SK-N-SH (cell line): Measurements from ENCODE around the gene CTNNA3. TPM values are rescaled to one million over a fixed set of nuclear protein-coding genes. Genes with fewer than 3 reads are reported as not detected.

Source experiments
- CTCF ChIA-PET: fragments of 300-600, 350-600 bp; formaldehyde crosslinking; extraction: SDS; loops from one replicate; lab custom pipeline; 2021; lab: Yijun Ruan, JAX
- POLR2A ChIA-PET: fragments of 350-600 bp; sonication (Branson Sonifier 250); formaldehyde crosslinking; extraction: SDS; loops from one replicate; lab custom pipeline; 2020; ENCODE audit warnings: antibody characterized with exemption, inconsistent platforms; lab: Yijun Ruan, JAX
- DNase-seq: peaks from one replicate; pipeline ENCODE4 v3.0.0; 2012
- H2AFZ ChIP-seq: fragments of 200-600 bp; sonication (generic); 2 replicates; pipeline ENCODE4 v1.8.1; 2016; ENCODE audit warnings: antibody characterized with exemption, mild to moderate bottlenecking, low read depth
- H3F3A ChIP-seq: fragments of 200-600 bp; sonication (generic); replicated peaks from 2 replicates; pipeline ENCODE3; 2016; ENCODE audit warnings: antibody characterized with exemption, mild to moderate bottlenecking; ENCODE audit not compliant: insufficient read depth
- H3K27ac ChIP-seq, 2 experiments: fragments of 200-500 bp in 1 of 2; fragments of 200-600 bp in 1 of 2; sonication (Bioruptor generic) in 1 of 2; sonication (generic), shearing (Covaris generic) in 1 of 2; 2 replicates each; pipeline versions ENCODE4 v1.5.1 to v1.6.1; 2014 to 2016; ENCODE audit warnings: low read depth in 2 of 2, inconsistent platforms in 1 of 2, low read length in 1 of 2, mild to moderate bottlenecking in 1 of 2, mixed read lengths in 1 of 2
- H3K27me3 ChIP-seq: fragments of 200-600 bp; sonication (generic), shearing (Covaris generic); 2 replicates; pipeline ENCODE4 v1.6.1; 2016; ENCODE audit warnings: mixed run types; ENCODE audit not compliant: insufficient read depth
- H3K36me3 ChIP-seq, 2 experiments: fragments of 200-500 bp in 1 of 2; fragments of 200-600 bp in 1 of 2; sonication (Bioruptor generic) in 1 of 2; sonication (generic) in 1 of 2; replicated peaks in 1 of 2; 2 replicates each; pipeline versions ENCODE3 to v1.5.1; 2014 to 2016; ENCODE audit warnings: low read length in 1 of 2, mild to moderate bottlenecking in 1 of 2; ENCODE audit not compliant: insufficient read depth in 2 of 2, control insufficient read depth in 1 of 2
- H3K4me1 ChIP-seq, 2 experiments: fragments of 200-500 bp in 1 of 2; fragments of 200-600 bp in 1 of 2; sonication (Bioruptor generic) in 1 of 2; sonication (generic), shearing (Covaris generic) in 1 of 2; 2 replicates each; pipeline versions ENCODE4 v1.5.1 to v1.6.1; 2014 to 2016; ENCODE audit warnings: low read depth in 1 of 2, low read length in 1 of 2, mixed run types in 1 of 2; ENCODE audit not compliant: insufficient read depth in 2 of 2, control insufficient read depth in 1 of 2
- H3K4me2 ChIP-seq: fragments of 200-600 bp; sonication (generic), shearing (Covaris generic); 2 replicates; pipeline ENCODE4 v1.6.1; 2017; ENCODE audit warnings: mixed run types
- H3K4me3 ChIP-seq, 2 experiments: fragments of 200-500 bp in 1 of 2; fragments of 200-600 bp in 1 of 2; sonication (Bioruptor generic) in 1 of 2; sonication (generic), shearing (Covaris generic) in 1 of 2; 2 replicates each; pipeline versions ENCODE4 v1.5.1 to v1.8.1; 2014 to 2016; ENCODE audit warnings: low read depth in 2 of 2, inconsistent platforms in 1 of 2, low read length in 1 of 2, mild to moderate bottlenecking in 1 of 2, mixed read lengths in 1 of 2, moderate library complexity in 1 of 2
- H3K79me2 ChIP-seq: fragments of 200-600 bp; sonication (generic); 2 replicates; pipeline ENCODE4 v1.8.1; 2017; ENCODE audit warnings: mild to moderate bottlenecking; ENCODE audit not compliant: insufficient read depth
- H3K9ac ChIP-seq: fragments of 200-600 bp; sonication (generic); 2 replicates; pipeline ENCODE4 v1.6.1; 2017; ENCODE audit warnings: mixed run types
- H3K9me2 ChIP-seq: fragments of 200-600 bp; sonication (generic); 2 replicates; pipeline ENCODE4 v1.6.1; 2017; ENCODE audit warnings: mixed run types
- H3K9me3 ChIP-seq: fragments of 200-600 bp; sonication (generic); 2 replicates; pipeline ENCODE4 v1.6.1; 2017; ENCODE audit warnings: mixed run types, mild to moderate bottlenecking, moderate library complexity
- H4K20me1 ChIP-seq: fragments of 200-600 bp; sonication (generic); 2 replicates; pipeline ENCODE4 v1.6.1; 2017; ENCODE audit warnings: mild to moderate bottlenecking, mixed run types; ENCODE audit not compliant: insufficient read depth
- ELF1 ChIP-seq: IDR thresholded peaks from 2 replicates; pipeline ENCODE4 v1.4.0; 2012
- GABPA ChIP-seq: IDR thresholded peaks from 2 replicates; pipeline ENCODE4 v1.4.0; 2012; ENCODE audit warnings: low read depth, mild to moderate bottlenecking
- IRF3 ChIP-seq: fragments of 150-350 bp; IDR thresholded peaks from 2 replicates; pipeline ENCODE4 v1.6.1; 2016; ENCODE audit warnings: mild to moderate bottlenecking, low read depth, low read length
- POLR2AphosphoS5 ChIP-seq: IDR thresholded peaks from 2 replicates; pipeline ENCODE4 v1.6.1; 2012; ENCODE audit warnings: low read depth, low read length
- RCOR1 ChIP-seq: fragments of 150-350 bp; IDR thresholded peaks from 2 replicates; pipeline ENCODE4 v1.6.1; 2017; ENCODE audit warnings: antibody characterized with exemption, low read length
- RFX5 ChIP-seq: IDR thresholded peaks from 2 replicates; pipeline ENCODE4 v1.6.1; 2012; ENCODE audit warnings: mild to moderate bottlenecking, improper control_type of control experiment, low read length
- TEAD4 ChIP-seq: IDR thresholded peaks from 2 replicates; pipeline ENCODE4 v1.4.0; 2012; ENCODE audit warnings: mild to moderate bottlenecking, borderline replicate concordance; ENCODE audit not compliant: insufficient read depth
- USF2 ChIP-seq: fragments of 150-350 bp; IDR thresholded peaks from 2 replicates; pipeline ENCODE4 v1.6.1; 2017; ENCODE audit warnings: antibody characterized with exemption, low read length, low read depth, borderline replicate concordance
- WGBS: methylation state at CpG from one replicate; pipeline ENCODE4 v1.1.6; 2017; ENCODE audit warnings: low lambda C conversion rate; 5-methylcytosine and 5-hydroxymethylcytosine counted together
- polyA plus RNA-seq, 3 experiments: library from polyadenylated mRNA; depleted of rRNA; stranded (reverse); fragments of >200 nt; gene quantifications; 2 replicates each; pipeline ENCODE4 v1.2.3, GENCODE V29; 2012
- TF ChIP-seq, protein P1 (sequence below): fragments of 200-600 bp; sonication (generic); IDR thresholded peaks from 2 replicates; pipeline ENCODE4 v1.6.1; 2017; ENCODE audit warnings: antibody characterized with exemption, mild to moderate bottlenecking, moderate library complexity

Gene CTNNA3
- polyA plus RNA-seq, 1 of the 3 experiments (the other 2 are of a cell fraction): not detected

DNA sequence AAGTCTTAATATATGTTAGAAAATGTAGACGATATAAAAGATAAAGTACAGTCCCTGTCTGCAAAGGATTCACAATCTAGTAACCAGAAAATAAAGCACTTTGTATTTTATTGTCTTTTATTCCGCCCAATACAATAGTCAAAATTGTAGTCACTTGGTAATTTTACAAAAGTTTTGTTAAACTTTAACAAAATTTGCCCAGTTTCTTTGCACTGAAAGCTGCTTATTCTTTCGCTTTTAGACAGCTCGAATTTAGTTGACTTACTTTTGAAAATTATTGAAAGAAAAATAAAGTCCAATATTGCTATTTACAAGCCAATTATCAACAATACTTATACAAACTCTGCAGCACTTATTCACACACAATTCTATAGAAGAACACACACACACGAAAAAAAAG, 1305.1 kb downstream of the CTNNA3 start:
- Histone ChIP-seq H3K4me1 (no peaks in the 10 kb centered on the region), H3K36me3 (no peaks in the 10 kb centered on the region), H3K4me2 (no peak overlapping the region), H4K20me1 (no peaks in the 10 kb centered on the region), H2AFZ (no peak overlapping the region), H3K9me3 (no peaks in the 10 kb centered on the region), H3K9me2 (no peaks in the 10 kb centered on the region), H3K9ac (no peak overlapping the region)
- no peak for DNase-seq
- POLR2A ChIA-PET: no interaction called here
- WGBS: under 1% methylated on average over 5 of the region's 5 CpGs
- TF ChIP-seq ELF1 (no peak), IRF3 (no peak), GABPA (no peak), RFX5 (no peak), RCOR1 (no peak)
- TF ChIP-seq, protein P1, sequence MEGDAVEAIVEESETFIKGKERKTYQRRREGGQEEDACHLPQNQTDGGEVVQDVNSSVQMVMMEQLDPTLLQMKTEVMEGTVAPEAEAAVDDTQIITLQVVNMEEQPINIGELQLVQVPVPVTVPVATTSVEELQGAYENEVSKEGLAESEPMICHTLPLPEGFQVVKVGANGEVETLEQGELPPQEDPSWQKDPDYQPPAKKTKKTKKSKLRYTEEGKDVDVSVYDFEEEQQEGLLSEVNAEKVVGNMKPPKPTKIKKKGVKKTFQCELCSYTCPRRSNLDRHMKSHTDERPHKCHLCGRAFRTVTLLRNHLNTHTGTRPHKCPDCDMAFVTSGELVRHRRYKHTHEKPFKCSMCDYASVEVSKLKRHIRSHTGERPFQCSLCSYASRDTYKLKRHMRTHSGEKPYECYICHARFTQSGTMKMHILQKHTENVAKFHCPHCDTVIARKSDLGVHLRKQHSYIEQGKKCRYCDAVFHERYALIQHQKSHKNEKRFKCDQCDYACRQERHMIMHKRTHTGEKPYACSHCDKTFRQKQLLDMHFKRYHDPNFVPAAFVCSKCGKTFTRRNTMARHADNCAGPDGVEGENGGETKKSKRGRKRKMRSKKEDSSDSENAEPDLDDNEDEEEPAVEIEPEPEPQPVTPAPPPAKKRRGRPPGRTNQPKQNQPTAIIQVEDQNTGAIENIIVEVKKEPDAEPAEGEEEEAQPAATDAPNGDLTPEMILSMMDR: no peak
- TF ChIP-seq, all 33 proteins: peak for 0
- no peak overlapping the region for H3K27ac ChIP-seq
- no peak overlapping the region for H3K4me3 ChIP-seq
- no peaks in the 10 kb centered on the region for H3K79me2 ChIP-seq
- no peaks in the 10 kb centered on the region for H3K27me3 ChIP-seq
- no peaks in the 10 kb centered on the region for H3F3A ChIP-seq
- CTCF ChIA-PET: no interaction called here

- H3K4me3 ChIP-seq: no peak overlapping the region
- POLR2A ChIA-PET: no interaction called here
- H4K20me1 ChIP-seq: no peaks in the 10 kb centered on the region
- no peak overlapping the region for H2AFZ ChIP-seq
- no peaks in the 10 kb centered on the region for H3F3A ChIP-seq
- H3K79me2 ChIP-seq: no peaks in the 10 kb centered on the region
- H3K4me1 ChIP-seq: no peaks in the 10 kb centered on the region
- no peak overlapping the region for H3K9ac ChIP-seq
- H3K36me3 ChIP-seq: no peaks in the 10 kb centered on the region
- H3K4me2 ChIP-seq: no peak overlapping the region
- H3K9me3 ChIP-seq: no peaks in the 10 kb centered on the region
- H3K27me3 ChIP-seq: no peaks in the 10 kb centered on the region
- no peak overlapping the region for H3K27ac ChIP-seq
- no peaks in the 10 kb centered on the region for H3K9me2 ChIP-seq
- no peak for DNase-seq
- TF ChIP-seq TEAD4: no peak
- TF ChIP-seq POLR2AphosphoS5: no peak
- TF ChIP-seq USF2: no peak
- CTCF ChIA-PET: no interaction called here
Observed at GRCh38 chr10:66381045-66381444, 1315.0 kb downstream of the CTNNA3 start.
